T-helper 2 cell treated with Interferon-gamma antibody and Interleukin-4, amounts not matched to agents 100 ng/mL and 5 ng/mL, for 36 hours (primary cell): ENCODE results near the gene TMPRSS13. TPM values are rescaled to one million over a fixed set of nuclear protein-coding genes. Genes with fewer than 3 reads are reported as not detected.
"Not testable (repeated sequence)": the region's sequence is repeated elsewhere in the genome, so short reads cannot be mapped to it uniquely, and the experiment has no call there.

Experiments used
- intact Hi-C: fragments of 100-400 bp; cut with micrococcal nuclease; formaldehyde crosslinking; loops from one replicate; pipeline ENCODE4 v1.15.1; 2023
- total RNA-seq: library from RNA; stranded (reverse); gene quantifications from 2 replicates; pipeline ENCODE4 v1.2.3, GENCODE V29; 2022

Gene TMPRSS13
- total RNA-seq, 1 donor from 2014 or later, result 2.8 TPM

- intact Hi-C loops, result no loop called here
Measured at GRCh38 chr11:117931331-117931950, 2.2 kb upstream of the TMPRSS13 start.

- intact Hi-C loops, result no loop called here
Measured at GRCh38 chr11:117930668-117931330, 1.6 kb upstream of the TMPRSS13 start.

DNA sequence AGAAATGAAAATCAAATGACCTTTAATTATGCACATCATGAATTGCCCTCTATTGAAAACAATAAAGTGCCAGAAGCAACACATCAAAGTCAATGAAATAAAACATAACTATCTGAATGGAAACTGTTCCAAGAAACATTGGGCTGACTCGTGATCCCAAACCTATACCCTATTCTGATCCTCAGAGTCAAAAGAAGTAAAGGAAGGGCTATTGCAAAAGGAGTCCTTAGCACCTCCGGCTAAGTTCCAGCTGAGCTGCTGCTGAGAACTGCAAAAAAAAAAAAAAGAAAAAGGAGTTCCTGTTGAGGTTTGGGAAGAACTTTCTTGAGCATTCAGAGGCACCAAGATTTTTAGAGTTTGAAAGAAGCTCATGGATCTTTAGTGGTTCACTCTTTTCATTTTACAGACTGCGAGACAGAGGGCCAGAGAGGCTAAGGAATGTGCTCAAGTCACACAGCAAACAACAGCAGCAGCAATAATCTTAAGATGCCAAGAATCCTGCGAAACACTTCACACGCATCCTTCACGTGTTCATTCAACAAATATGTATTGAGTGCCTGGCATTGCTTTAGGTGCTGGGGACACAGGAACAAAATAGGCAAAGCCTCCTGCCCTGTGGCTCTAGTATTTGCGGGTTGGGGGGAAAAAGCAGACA, 841 bp upstream of the TMPRSS13 start:
- intact Hi-C loops, result no loop called here

DNA sequence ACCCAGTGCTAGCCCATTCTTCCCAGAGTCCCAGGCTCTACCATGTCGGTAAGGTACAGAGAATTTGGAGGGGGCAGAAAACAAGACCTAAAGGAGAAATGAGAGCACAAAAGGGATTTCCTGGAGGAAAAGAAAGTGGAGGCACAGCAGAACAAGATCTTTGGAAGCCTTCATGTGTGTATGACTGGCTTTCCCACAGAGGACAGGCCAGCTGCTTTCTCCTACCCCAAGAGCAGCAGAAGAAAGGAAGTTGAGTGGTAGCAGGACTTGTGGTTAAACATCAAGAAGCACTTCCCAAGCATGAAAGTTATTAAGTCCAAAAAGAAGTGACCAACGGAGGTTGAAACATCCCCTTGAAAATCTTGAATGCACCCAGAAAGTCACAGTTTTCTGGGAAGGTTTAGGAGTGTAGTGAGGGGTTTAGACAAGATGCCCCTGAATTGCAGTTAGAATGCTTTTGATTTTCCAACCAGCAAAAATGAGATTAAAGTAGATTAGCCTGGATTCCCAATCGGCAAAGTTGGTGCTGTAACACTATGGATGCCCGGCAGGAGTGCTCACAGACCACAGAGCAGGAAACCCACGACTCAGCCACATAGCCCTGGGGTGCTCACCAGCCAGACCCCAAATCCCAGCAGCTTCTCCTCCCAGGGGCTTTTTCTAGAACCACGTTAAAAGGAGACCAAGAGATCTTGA, 608 bp downstream of the TMPRSS13 start:
- intact Hi-C loops, result no loop called here

DNA sequence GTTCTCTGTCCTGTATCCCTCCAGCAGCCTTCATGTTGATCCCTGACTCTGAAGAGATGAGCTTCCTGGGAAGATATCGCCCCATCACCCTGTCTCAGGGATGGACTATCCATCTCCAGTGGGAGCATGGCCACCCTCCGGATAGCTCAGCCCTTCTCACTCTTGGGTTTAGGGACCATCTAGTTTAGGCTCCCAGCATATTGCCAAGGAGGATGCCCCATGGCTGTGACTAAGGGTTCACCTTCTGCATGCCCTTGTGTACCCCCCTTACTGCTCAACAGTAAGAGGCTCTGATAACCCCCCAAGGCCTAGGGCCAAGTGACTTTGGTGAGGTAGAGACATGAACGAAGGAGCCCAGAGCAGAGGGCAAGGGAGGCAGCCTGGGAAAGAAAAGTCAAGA, 1.3 kb downstream of the TMPRSS13 start:
- intact Hi-C loops, result no loop called here

- intact Hi-C loops, result not testable (repeated sequence)
Measured at GRCh38 chr11:117926166-117926565, 3.0 kb downstream of the TMPRSS13 start.

GRCh38 chr11:117925198-117925925, 3.8 kb downstream of the TMPRSS13 start:
- intact Hi-C loops, result no loop called here

- intact Hi-C loops, result no loop called here
Measured at GRCh38 chr11:117924631-117925170, 4.5 kb downstream of the TMPRSS13 start.

GRCh38 chr11:117923773-117924172, 5.4 kb downstream of the TMPRSS13 start:
- intact Hi-C loops, result no loop called here

DNA sequence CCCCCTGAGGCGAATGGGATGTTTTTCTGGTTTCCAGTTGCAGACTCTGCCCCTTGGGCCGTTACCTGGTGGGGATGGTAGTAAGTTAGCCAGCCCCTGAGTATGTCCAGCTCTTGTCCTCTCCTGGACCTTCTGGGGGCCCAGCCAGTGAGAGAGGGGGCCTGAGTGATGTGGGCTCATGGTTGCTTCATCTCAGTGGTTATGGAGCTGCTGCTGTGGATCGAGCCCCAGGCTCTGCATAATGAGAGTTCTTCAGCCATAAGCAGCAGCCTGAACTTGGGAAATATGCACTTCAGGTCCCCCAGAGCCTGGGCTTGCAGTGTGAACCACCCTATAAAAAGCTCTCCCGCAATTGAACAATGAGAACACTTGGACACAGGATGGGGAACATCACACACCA, 5.9 kb downstream of the TMPRSS13 start:
- intact Hi-C loops, result no loop called here

DNA sequence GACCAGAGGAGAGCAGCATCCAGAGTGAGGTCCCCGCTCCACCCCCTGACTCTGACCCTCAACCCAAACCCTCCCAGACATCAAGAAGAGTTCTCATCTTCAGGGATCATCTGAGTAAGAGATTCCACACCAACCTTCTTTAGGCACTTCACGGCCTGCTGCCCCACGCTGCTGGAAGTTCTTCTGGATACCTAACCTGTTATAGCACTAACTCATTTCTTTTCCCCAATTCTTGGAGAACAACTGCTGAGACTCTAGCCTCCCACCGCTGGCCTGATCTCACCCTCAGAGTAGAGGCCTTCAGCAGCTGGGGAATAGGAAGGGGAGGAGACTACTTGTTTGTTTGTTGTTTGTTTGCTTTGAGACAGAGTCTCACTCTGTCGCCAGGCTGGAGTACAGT, 7.3 kb downstream of the TMPRSS13 start:
- intact Hi-C loops, result no loop called here

- intact Hi-C loops, result no loop called here
Measured at GRCh38 chr11:117921456-117921855, 7.7 kb downstream of the TMPRSS13 start.

DNA sequence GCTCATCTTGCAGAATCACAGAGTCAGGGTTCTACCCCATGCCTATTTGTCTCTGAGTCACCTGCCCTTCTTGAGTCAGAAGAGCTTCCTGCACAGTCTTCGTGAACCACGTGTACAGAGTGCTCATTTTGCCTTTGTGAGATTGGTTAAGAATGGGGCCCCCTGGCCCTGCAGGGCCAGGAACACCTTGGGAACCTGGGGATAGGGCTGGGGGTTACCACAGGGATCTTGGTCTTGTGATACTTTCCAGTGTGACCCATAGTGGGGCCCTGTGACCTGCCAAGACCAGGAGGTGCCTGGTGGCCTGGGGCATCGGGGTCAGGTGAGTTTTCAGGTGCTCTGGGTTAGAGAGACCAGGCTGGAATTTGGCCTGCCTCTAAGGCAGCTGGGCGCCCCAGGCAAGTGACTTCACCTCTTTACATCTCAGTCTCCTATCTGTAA, 9.4 kb downstream of the TMPRSS13 start:
- intact Hi-C loops, result no loop called here

GRCh38 chr11:117919341-117919740, 9.9 kb downstream of the TMPRSS13 start:
- intact Hi-C loops, result no loop called here

- intact Hi-C loops, result no loop called here
Measured at GRCh38 chr11:117918366-117919255, 10.6 kb downstream of the TMPRSS13 start.

DNA sequence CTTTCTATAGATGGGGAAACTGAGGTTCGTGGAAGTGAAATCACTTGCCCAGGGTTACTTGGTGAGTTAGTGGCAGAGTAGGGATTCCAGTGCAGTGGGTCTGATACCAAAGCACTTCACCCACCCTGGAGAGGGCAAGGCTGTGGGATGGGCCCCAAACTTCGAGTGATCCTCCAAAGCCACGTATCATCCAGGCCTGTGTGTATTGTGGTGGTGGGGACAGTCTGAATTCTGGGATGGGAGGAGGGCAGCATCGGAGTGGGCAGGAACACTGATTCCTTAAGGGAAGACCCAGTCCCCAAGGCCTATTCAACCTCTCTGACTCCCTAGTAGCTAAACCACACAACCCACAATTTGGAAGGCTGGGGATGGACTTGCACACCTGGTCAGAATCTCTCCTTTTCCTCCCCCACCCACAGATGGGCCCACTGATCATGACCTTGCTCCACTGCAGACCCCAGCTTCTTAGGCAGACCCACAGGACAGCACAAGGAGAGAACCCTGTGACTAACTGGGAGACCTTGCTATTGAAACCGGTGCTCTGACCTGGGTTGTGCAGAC, 11.5 kb downstream of the TMPRSS13 start:
- intact Hi-C loops, result no loop called here

- intact Hi-C loops, result no loop called here
Measured at GRCh38 chr11:117916956-117917355, 12.2 kb downstream of the TMPRSS13 start.

GRCh38 chr11:117915672-117916235, 13.4 kb downstream of the TMPRSS13 start:
- intact Hi-C loops, result no loop called here

- intact Hi-C loops, result no loop called here
Measured at GRCh38 chr11:117914991-117915618, 14.1 kb downstream of the TMPRSS13 start.
